Femur (tissue), 1 donor: Measurements from ENCODE around the gene POC1B.

ENCODE experiments used
- DNase-seq: peaks from one replicate; pipeline ENCODE4 v3.0.0-alpha.2; 2017

POC1B gene

GRCh38 chr12:89525824-89526770, at the start of gene POC1B:
POC1B (minus strand) TSS chr12:89526047; CDS start chr12:89525895, 152 bp downstream.
- DNase-seq: peak; percentile 90

- DNase-seq: no peak
Measured at GRCh38 chr12:89575374-89575773, 49.5 kb upstream of the POC1B start.

GRCh38 chr12:89574736-89575208, 48.9 kb upstream of the POC1B start:
- peak; percentile 50 for DNase-seq

GRCh38 chr12:89573051-89573810, 47.4 kb upstream of the POC1B start:
- no peak for DNase-seq

GRCh38 chr12:89571491-89572195, 45.8 kb upstream of the POC1B start:
- DNase-seq: no peak

GRCh38 chr12:89568484-89568883, 42.6 kb upstream of the POC1B start:
- no peak for DNase-seq

GRCh38 chr12:89567691-89568239, 41.9 kb upstream of the POC1B start:
- DNase-seq: no peak

GRCh38 chr12:89566615-89567014, 40.8 kb upstream of the POC1B start:
- no peak for DNase-seq

GRCh38 chr12:89565002-89565401, 39.2 kb upstream of the POC1B start:
- no peak for DNase-seq

- no peak for DNase-seq
Measured at GRCh38 chr12:89559753-89560152, 33.9 kb upstream of the POC1B start.

- no peak for DNase-seq
Measured at GRCh38 chr12:89556976-89557375, 31.1 kb upstream of the POC1B start.

GRCh38 chr12:89552376-89552775, 26.5 kb upstream of the POC1B start:
- no peak for DNase-seq

- DNase-seq: no peak
Measured at GRCh38 chr12:89551747-89552146, 25.9 kb upstream of the POC1B start.

GRCh38 chr12:89547101-89547500, 21.3 kb upstream of the POC1B start:
- DNase-seq: no peak

GRCh38 chr12:89546151-89546550, 20.3 kb upstream of the POC1B start:
- DNase-seq: no peak

GRCh38 chr12:89544681-89545184, 18.9 kb upstream of the POC1B start:
- peak; percentile 81 for DNase-seq

- DNase-seq: no peak
Measured at GRCh38 chr12:89544022-89544421, 18.2 kb upstream of the POC1B start.

GRCh38 chr12:89542912-89543592, 17.2 kb upstream of the POC1B start:
- DNase-seq: peak; percentile 74

- DNase-seq: no peak
Measured at GRCh38 chr12:89542236-89542635, 16.4 kb upstream of the POC1B start.

GRCh38 chr12:89540586-89540985, 14.7 kb upstream of the POC1B start:
- no peak for DNase-seq

GRCh38 chr12:89539426-89540223, 13.8 kb upstream of the POC1B start:
- no peak for DNase-seq
